WTC11 (cell line): ENCODE data around the gene TBRG1. TPM values are rescaled to one million over a fixed set of nuclear protein-coding genes. Genes with fewer than 3 reads are reported as not detected.

Experiments used
- ATAC-seq: fragments of 200-7000 bp; cut with Tn5 transposase; 2 replicates; pipeline ENCODE4 v1.10.0; 2021; ENCODE audit warnings: mild to moderate bottlenecking, moderate library complexity
- CTCF ChIA-PET: fragments of 300-600 bp; sonication (Branson Sonifier 250); formaldehyde crosslinking; loops from one replicate; lab custom pipeline; 2021; ENCODE audit warnings: antibody characterized with exemption; lab: Charles Lee
- POLR2A ChIA-PET: fragments of 350-600 bp; sonication (Branson Sonifier 250); formaldehyde crosslinking; loops from one replicate; lab custom pipeline; 2021; ENCODE audit warnings: antibody characterized with exemption; lab: Charles Lee
- DNase-seq: peaks from one replicate; pipeline ENCODE4 v3.0.0; 2021; ENCODE audit warnings: low spot score
- H3K27ac Mint-ChIP-seq: 2 replicates; pipeline ENCODE4 v1.8.0; 2021; ENCODE audit warnings: mixed read lengths
- H3K27me3 Mint-ChIP-seq: 2 replicates; pipeline ENCODE4 v1.8.0; 2021; ENCODE audit warnings: low read depth, mild to moderate bottlenecking, moderate library complexity, mixed read lengths
- H3K36me3 Mint-ChIP-seq: 2 replicates; pipeline ENCODE4 v1.8.0; 2021; ENCODE audit warnings: mixed read lengths
- H3K4me1 Mint-ChIP-seq: 2 replicates; pipeline ENCODE4 v1.8.0; 2022; ENCODE audit warnings: mixed read lengths
- H3K4me3 Mint-ChIP-seq: 2 replicates; pipeline ENCODE4 v1.8.0; 2021; ENCODE audit warnings: mild to moderate bottlenecking, moderate library complexity, mixed read lengths
- H3K9me3 Mint-ChIP-seq: 2 replicates; pipeline ENCODE4 v1.8.0; 2021; ENCODE audit warnings: mixed read lengths
- AR ChIP-seq: fragments of 250-450 bp; sonication (Bioruptor Pico); IDR thresholded peaks from 2 replicates; pipeline ENCODE4 v1.9.0; 2021; ENCODE audit warnings: mild to moderate bottlenecking
- ETV6 ChIP-seq: sonication (generic); formaldehyde crosslinking; IDR thresholded peaks from 2 replicates; pipeline ENCODE4 v1.8.1; 2022; ENCODE audit warnings: mild to moderate bottlenecking, missing genetic modification reagents
- FOXJ3 ChIP-seq: sonication (generic); formaldehyde crosslinking; IDR thresholded peaks from 2 replicates; pipeline ENCODE4 v1.9.0; 2021; ENCODE audit warnings: missing genetic modification reagents, mild to moderate bottlenecking, borderline replicate concordance
- FOXP4 ChIP-seq: sonication (generic); formaldehyde crosslinking; IDR thresholded peaks from 2 replicates; pipeline ENCODE4 v1.8.0; 2022; ENCODE audit warnings: mild to moderate bottlenecking, missing genetic modification reagents
- GTF2I ChIP-seq: fragments of 250-450 bp; sonication (Bioruptor Pico); conservative IDR thresholded peaks from 2 replicates; pipeline ENCODE4 v1.4.0; 2021; ENCODE audit warnings: mild to moderate bottlenecking
- JUN ChIP-seq: sonication (generic); formaldehyde crosslinking; IDR thresholded peaks from 2 replicates; pipeline ENCODE4 v1.8.0; 2023; ENCODE audit warnings: mild to moderate bottlenecking, missing genetic modification reagents
- KAT7 ChIP-seq: sonication (generic); formaldehyde crosslinking; IDR thresholded peaks from 2 replicates; pipeline ENCODE4 v1.8.1; 2023; ENCODE audit warnings: missing genetic modification reagents, mild to moderate bottlenecking, borderline replicate concordance
- NFATC4 ChIP-seq: fragments of 250-450 bp; sonication (Bioruptor Pico); IDR thresholded peaks from 2 replicates; pipeline ENCODE4 v1.9.0; 2021; ENCODE audit warnings: mild to moderate bottlenecking
- ZNF121 ChIP-seq: sonication (generic); formaldehyde crosslinking; IDR thresholded peaks from 2 replicates; pipeline ENCODE4 v1.8.0; 2023; ENCODE audit warnings: missing genetic modification reagents
- ZNF219 ChIP-seq: sonication (generic); formaldehyde crosslinking; IDR thresholded peaks from 2 replicates; pipeline ENCODE4 v1.8.0; 2023; ENCODE audit warnings: missing genetic modification reagents, mild to moderate bottlenecking, borderline replicate concordance
- ZNF317 ChIP-seq: sonication (generic); formaldehyde crosslinking; IDR thresholded peaks from 2 replicates; pipeline ENCODE4 v1.8.1; 2023; ENCODE audit warnings: low read depth, mild to moderate bottlenecking, moderate library complexity, missing genetic modification reagents, borderline replicate concordance
- ZNF396 ChIP-seq: fragments of 250-450 bp; sonication (Bioruptor Pico); IDR thresholded peaks from 2 replicates; pipeline ENCODE4 v1.8.0; 2021; ENCODE audit warnings: mild to moderate bottlenecking, moderate library complexity, borderline replicate concordance
- ZNF425 ChIP-seq: fragments of 250-450 bp; sonication (Bioruptor Pico); conservative IDR thresholded peaks from 2 replicates; pipeline ENCODE4 v1.9.0; 2021; ENCODE audit warnings: mild to moderate bottlenecking
- ZNF532 ChIP-seq: fragments of 250-450 bp; sonication (Bioruptor Pico); IDR thresholded peaks from 2 replicates; pipeline ENCODE4 v1.9.0; 2021; ENCODE audit warnings: mild to moderate bottlenecking, borderline replicate concordance
- ZNF671 ChIP-seq: fragments of 250-450 bp; sonication (Bioruptor Pico); IDR thresholded peaks from 2 replicates; pipeline ENCODE4 v1.8.0; 2021; ENCODE audit warnings: mild to moderate bottlenecking
- total RNA-seq: library from RNA; stranded (reverse); gene quantifications from 3 replicates; pipeline ENCODE4 v1.2.3, GENCODE V29; 2021
- TF ChIP-seq, protein P1 (sequence below): fragments of 250-450 bp; sonication (Bioruptor Pico); IDR thresholded peaks from 2 replicates; pipeline ENCODE4 v1.9.0; 2021; ENCODE audit warnings: mild to moderate bottlenecking
- TF ChIP-seq, protein P2 (sequence below): sonication (generic); formaldehyde crosslinking; IDR thresholded peaks from 2 replicates; pipeline ENCODE4 v1.8.1; 2022; ENCODE audit warnings: mild to moderate bottlenecking, moderate library complexity, missing genetic modification reagents

Gene TBRG1
- total RNA-seq, 1 experiment from 2014 or later, result 30.0 TPM

DNA sequence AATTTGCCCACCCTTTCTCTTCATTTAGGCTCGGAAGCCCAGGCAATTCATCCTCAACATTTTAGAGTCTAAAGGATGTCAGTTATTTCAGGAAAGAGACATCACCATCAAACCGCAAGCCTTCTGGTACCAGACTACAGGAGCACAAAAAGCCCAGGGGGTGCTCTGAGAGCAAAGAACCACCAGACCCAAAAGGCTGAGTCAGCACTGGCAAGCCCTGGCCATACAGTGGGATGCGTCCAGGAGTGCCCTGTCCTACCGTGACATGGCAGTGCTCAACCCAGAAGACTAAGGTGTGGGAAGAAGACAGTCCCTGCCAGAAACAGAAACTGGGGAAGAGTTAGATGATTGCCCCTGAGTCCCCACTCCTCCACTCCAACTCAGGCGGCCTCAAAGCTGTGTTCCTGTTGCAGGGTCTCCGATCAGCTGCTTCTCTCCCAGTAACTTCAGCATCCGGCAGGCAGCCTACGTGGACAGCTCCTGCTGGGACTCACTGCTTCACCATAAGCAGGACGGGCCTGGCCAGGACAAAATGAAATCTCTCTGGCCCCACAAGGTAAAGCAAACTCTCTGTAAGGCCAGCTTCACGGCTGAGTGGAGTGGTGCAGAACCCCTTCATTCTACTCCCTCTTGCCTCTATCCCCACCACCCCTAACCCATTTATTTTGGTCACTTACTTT is 10.0 kb upstream of the TBRG1 start (continued):
- no peak for TF ChIP-seq FOXP4 (CRISPR knock-in tag)
- TF ChIP-seq ZNF532 (CRISPR knock-in tag), result no peak
- TF ChIP-seq, protein P1, sequence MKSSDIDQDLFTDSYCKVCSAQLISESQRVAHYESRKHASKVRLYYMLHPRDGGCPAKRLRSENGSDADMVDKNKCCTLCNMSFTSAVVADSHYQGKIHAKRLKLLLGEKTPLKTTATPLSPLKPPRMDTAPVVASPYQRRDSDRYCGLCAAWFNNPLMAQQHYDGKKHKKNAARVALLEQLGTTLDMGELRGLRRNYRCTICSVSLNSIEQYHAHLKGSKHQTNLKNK (CRISPR knock-in tag), result no peak
- TF ChIP-seq JUN, result no peak

GRCh38 chr11:124618863-124619262 is 3.8 kb upstream of the TBRG1 start:
- no peak for DNase-seq
- Mint-ChIP-seq H3K27ac (no peak overlapping the region), H3K27me3 (peaks cover 14% of the 10 kb centered on the region), H3K4me1 (peaks cover 9% of the 10 kb centered on the region), H3K9me3 (no peaks in the 10 kb centered on the region), H3K4me3 (no peak overlapping the region), H3K36me3 (no peaks in the 10 kb centered on the region)
- POLR2A ChIA-PET, result no interaction called here
- ATAC-seq, result no peak
- no peak for TF ChIP-seq ZNF121 (CRISPR knock-in tag)
- no peak for TF ChIP-seq NFATC4 (CRISPR knock-in tag)
- no peak for TF ChIP-seq AR (CRISPR knock-in tag)
- TF ChIP-seq GTF2I (CRISPR knock-in tag), result no peak
- CTCF ChIA-PET, result interaction anchor here (1.4 kb wide), 1 partner anchor 82 kb away, joined by 3 read pairs; no protein-coding TSS in a partner anchor

DNA sequence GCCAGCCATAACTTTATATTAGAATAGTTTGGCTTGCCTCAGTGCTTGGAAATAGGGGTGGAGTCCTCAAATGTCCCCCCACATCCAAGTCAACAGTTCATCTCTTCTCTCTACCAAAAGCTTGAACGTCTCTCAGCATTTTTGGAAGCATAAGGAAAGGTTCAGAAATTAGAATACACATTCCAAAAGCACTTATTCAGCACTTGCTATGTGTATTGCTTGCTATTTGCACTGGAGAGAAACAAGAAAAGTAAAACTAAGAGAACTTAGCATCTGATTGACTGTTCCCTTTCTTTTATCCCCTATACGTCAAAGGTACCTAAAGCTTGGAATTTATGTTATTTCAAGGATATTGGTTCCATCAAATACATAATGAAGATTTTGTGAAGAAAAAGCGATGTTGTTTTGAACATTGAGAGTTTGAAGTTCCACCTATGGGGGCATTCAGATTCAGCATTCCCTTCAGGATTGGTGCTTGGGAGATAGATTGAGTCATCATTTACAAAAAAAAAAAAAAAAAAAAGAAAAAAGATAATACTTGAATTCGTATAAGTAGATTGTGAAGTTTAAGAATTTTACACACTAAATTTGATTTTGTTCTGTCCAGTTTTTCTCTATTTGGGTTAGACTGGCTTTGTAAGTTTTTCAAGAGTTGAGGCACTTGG is 1.3 kb downstream of the TBRG1 start:
- ATAC-seq (no peak), DNase-seq (no peak)
- Mint-ChIP-seq H3K27me3 (peaks cover 14% of the 10 kb centered on the region), H3K4me3 (peak overlapping the region; percentile 97), H3K27ac (no peak overlapping the region), H3K36me3 (peaks cover 27% of the 10 kb centered on the region), H3K4me1 (peaks cover 11% of the 10 kb centered on the region), H3K9me3 (no peaks in the 10 kb centered on the region)
- POLR2A ChIA-PET, result no interaction called here
- CTCF ChIA-PET, result interaction anchor here (1.1 kb wide), 1 partner anchor 182 kb away, joined by 3 read pairs; no protein-coding TSS in a partner anchor
- TF ChIP-seq ZNF317 (no peak), ZNF425 (CRISPR knock-in tag) (no peak), KAT7 (CRISPR knock-in tag) (no peak), ZNF671 (CRISPR knock-in tag) (no peak), ZNF219 (CRISPR knock-in tag) (no peak), GTF2I (CRISPR knock-in tag) (no peak), ETV6 (CRISPR knock-in tag) (no peak), ZNF396 (CRISPR knock-in tag) (no peak), FOXJ3 (CRISPR knock-in tag) (no peak)
- TF ChIP-seq, protein P2, sequence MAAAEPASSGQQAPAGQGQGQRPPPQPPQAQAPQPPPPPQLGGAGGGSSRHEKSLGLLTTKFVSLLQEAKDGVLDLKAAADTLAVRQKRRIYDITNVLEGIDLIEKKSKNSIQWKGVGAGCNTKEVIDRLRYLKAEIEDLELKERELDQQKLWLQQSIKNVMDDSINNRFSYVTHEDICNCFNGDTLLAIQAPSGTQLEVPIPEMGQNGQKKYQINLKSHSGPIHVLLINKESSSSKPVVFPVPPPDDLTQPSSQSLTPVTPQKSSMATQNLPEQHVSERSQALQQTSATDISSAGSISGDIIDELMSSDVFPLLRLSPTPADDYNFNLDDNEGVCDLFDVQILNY (CRISPR knock-in tag), result no peak
